Neural progenitor cell (in vitro differentiated cells): ENCODE measurements around the gene CRYBG3. TPM values are rescaled to one million over a fixed set of nuclear protein-coding genes. Genes with fewer than 3 reads are reported as not detected.

Experiments
- DNase-seq: peaks from one replicate; pipeline ENCODE4 v3.0.0-alpha.2; 2016; ENCODE audit warnings: low spot score
- H2AFZ ChIP-seq: fragments of 200-600 bp; sonication (generic); replicated peaks from 2 replicates; pipeline ENCODE4 v1.6.1; 2016; ENCODE audit warnings: antibody characterized with exemption
- H3F3A ChIP-seq: fragments of 200-600 bp; sonication (generic); 2 replicates; pipeline ENCODE4 v1.6.1; 2016; ENCODE audit warnings: antibody characterized with exemption, low read depth
- H3K27ac ChIP-seq: fragments of 200-600 bp; sonication (generic); 2 replicates; pipeline ENCODE4 v1.5.1; 2016; ENCODE audit warnings: mild to moderate bottlenecking
- H3K27me3 ChIP-seq: fragments of 200-600 bp; sonication (generic); 2 replicates; pipeline ENCODE4 v1.6.1; 2016; ENCODE audit warnings: mild to moderate bottlenecking, moderate library complexity
- H3K36me3 ChIP-seq: fragments of 200-600 bp; sonication (generic); 2 replicates; pipeline ENCODE4 v1.5.1; 2016
- H3K4me1 ChIP-seq: fragments of 200-600 bp; sonication (generic); 2 replicates; pipeline ENCODE4 v1.6.1; 2016; ENCODE audit warnings: mixed run types
- H3K4me2 ChIP-seq: fragments of 200-600 bp; sonication (generic); 2 replicates; pipeline ENCODE4 v1.6.1; 2016
- H3K4me3 ChIP-seq: fragments of 200-600 bp; sonication (generic); 2 replicates; pipeline ENCODE4 v1.5.1; 2016
- H3K79me2 ChIP-seq: fragments of 200-600 bp; sonication (generic); 2 replicates; pipeline ENCODE4 v1.6.1; 2016; ENCODE audit warnings: low read depth
- H3K9ac ChIP-seq: fragments of 200-600 bp; sonication (generic); 2 replicates; pipeline ENCODE4 v1.6.1; 2016
- H3K9me3 ChIP-seq: fragments of 200-600 bp; sonication (generic); 2 replicates; pipeline ENCODE4 v1.5.1; 2016; ENCODE audit warnings: low read depth
- H4K20me1 ChIP-seq: fragments of 200-600 bp; sonication (generic); 2 replicates; pipeline ENCODE4 v1.6.1; 2016; ENCODE audit warnings: low read depth
- H3K27ac Mint-ChIP-seq: 3 replicates; pipeline ENCODE4 v1.8.0; 2021; ENCODE audit warnings: mixed read lengths
- H3K27me3 Mint-ChIP-seq: 2 replicates; pipeline ENCODE4 v1.8.0; 2022; ENCODE audit warnings: low read depth, mild to moderate bottlenecking, inconsistent platforms, moderate library complexity, mixed read lengths; ENCODE audit not compliant: insufficient read depth
- H3K36me3 Mint-ChIP-seq: 3 replicates; pipeline ENCODE4 v1.8.0; 2021; ENCODE audit warnings: mixed read lengths
- H3K4me1 Mint-ChIP-seq: 3 replicates; pipeline ENCODE4 v1.8.0; 2021; ENCODE audit warnings: mixed read lengths
- H3K4me3 Mint-ChIP-seq: 3 replicates; pipeline ENCODE4 v1.8.0; 2021; ENCODE audit warnings: mild to moderate bottlenecking, moderate library complexity, mixed read lengths
- H3K9me3 Mint-ChIP-seq: 3 replicates; pipeline ENCODE4 v1.8.0; 2020; ENCODE audit warnings: mixed read lengths
- EZH2 ChIP-seq: fragments of 200-600 bp; sonication (generic); IDR thresholded peaks from 2 replicates; pipeline ENCODE4 v1.6.1; 2017; ENCODE audit warnings: antibody characterized with exemption, mild to moderate bottlenecking, moderate library complexity
- EZH2phosphoT487 ChIP-seq: fragments of 200-600 bp; sonication (generic); IDR thresholded peaks from 2 replicates; pipeline ENCODE4 v1.6.1; 2017; ENCODE audit warnings: antibody characterized with exemption
- total RNA-seq: library from RNA; depleted of rRNA; stranded (reverse); fragments of >200 nt; gene quantifications from 2 replicates; pipeline ENCODE4 v1.2.3, GENCODE V29; 2015; ENCODE audit warnings: low replicate concordance
- TF ChIP-seq, protein P1 (sequence below): fragments of 200-600 bp; sonication (generic); IDR thresholded peaks from 2 replicates; pipeline ENCODE4 v1.5.1; 2017; ENCODE audit warnings: antibody characterized with exemption, mild to moderate bottlenecking

CRYBG3 gene
- total RNA-seq, 1 donor from 2014 or later, result 12.3 TPM

- Mint-ChIP-seq H3K27me3 (peaks cover 8% of the 10 kb centered on the region), H3K36me3 (peaks cover 5% of the 10 kb centered on the region), H3K4me3 (peak overlapping the region; percentile 91), H3K27ac (no peak overlapping the region), H3K9me3 (no peaks in the 10 kb centered on the region), H3K4me1 (peaks cover 7% of the 10 kb centered on the region)
- Histone ChIP-seq H3K4me1 (no peaks in the 10 kb centered on the region), H3K9me3 (no peaks in the 10 kb centered on the region), H3K9ac (no peak overlapping the region), H3K27me3 (peaks cover 21% of the 10 kb centered on the region), H4K20me1 (no peaks in the 10 kb centered on the region), H3K4me2 (peak overlapping the region; percentile 88), H2AFZ (peak overlapping the region; percentile 78), H3F3A (no peaks in the 10 kb centered on the region), H3K27ac (no peak overlapping the region), H3K79me2 (no peaks in the 10 kb centered on the region), H3K36me3 (no peaks in the 10 kb centered on the region), H3K4me3 (peak overlapping the region; percentile 76)
- no peak for DNase-seq
- no peak for TF ChIP-seq EZH2
- TF ChIP-seq, protein P1, sequence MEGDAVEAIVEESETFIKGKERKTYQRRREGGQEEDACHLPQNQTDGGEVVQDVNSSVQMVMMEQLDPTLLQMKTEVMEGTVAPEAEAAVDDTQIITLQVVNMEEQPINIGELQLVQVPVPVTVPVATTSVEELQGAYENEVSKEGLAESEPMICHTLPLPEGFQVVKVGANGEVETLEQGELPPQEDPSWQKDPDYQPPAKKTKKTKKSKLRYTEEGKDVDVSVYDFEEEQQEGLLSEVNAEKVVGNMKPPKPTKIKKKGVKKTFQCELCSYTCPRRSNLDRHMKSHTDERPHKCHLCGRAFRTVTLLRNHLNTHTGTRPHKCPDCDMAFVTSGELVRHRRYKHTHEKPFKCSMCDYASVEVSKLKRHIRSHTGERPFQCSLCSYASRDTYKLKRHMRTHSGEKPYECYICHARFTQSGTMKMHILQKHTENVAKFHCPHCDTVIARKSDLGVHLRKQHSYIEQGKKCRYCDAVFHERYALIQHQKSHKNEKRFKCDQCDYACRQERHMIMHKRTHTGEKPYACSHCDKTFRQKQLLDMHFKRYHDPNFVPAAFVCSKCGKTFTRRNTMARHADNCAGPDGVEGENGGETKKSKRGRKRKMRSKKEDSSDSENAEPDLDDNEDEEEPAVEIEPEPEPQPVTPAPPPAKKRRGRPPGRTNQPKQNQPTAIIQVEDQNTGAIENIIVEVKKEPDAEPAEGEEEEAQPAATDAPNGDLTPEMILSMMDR, result no peak
- TF ChIP-seq EZH2phosphoT487, result no peak
Observed at GRCh38 chr3:97970956-97971620, 149.3 kb downstream of the CRYBG3 start.

- H3K4me1 ChIP-seq, result no peaks in the 10 kb centered on the region
- peak within 1 kb of the TSS; percentile 78 for H2AFZ ChIP-seq
- H3K4me1 Mint-ChIP-seq, result peaks cover 7% of the 10 kb centered on the region
- peaks cover 8% of the 10 kb centered on the region for H3K27me3 Mint-ChIP-seq
- H3K9me3 Mint-ChIP-seq, result no peaks in the 10 kb centered on the region
- H3K36me3 Mint-ChIP-seq, result peaks cover 3% of the 10 kb centered on the region
- H3K4me3 ChIP-seq, result peak within 1 kb of the TSS; percentile 76
- no peaks in the 10 kb centered on the region for H3F3A ChIP-seq
- peak; percentile 77 for DNase-seq
- H3K9ac ChIP-seq, result no peak within 1 kb of the TSS
- H3K27ac ChIP-seq, result no peak within 1 kb of the TSS
- H3K36me3 ChIP-seq, result no peaks in the 10 kb centered on the region
- TF ChIP-seq EZH2phosphoT487 (no peak), EZH2 (no peak)
- TF ChIP-seq, protein P1, result no peak
- H3K4me2 ChIP-seq, result peak within 1 kb of the TSS; percentile 88
- H3K4me3 Mint-ChIP-seq, result peak within 1 kb of the TSS; percentile 91
- H4K20me1 ChIP-seq, result no peaks in the 10 kb centered on the region
- H3K27ac Mint-ChIP-seq, result peak within 1 kb of the TSS; percentile 50
- no peaks in the 10 kb centered on the region for H3K79me2 ChIP-seq
- no peaks in the 10 kb centered on the region for H3K9me3 ChIP-seq
- H3K27me3 ChIP-seq, result peaks cover 21% of the 10 kb centered on the region
Observed at GRCh38 chr3:97971679-97972567, 150.1 kb downstream of the CRYBG3 start, which contains the start of gene RIOX2. RIOX2 (minus strand) TSS chr3:97972431; CDS start chr3:97967593, 4,838 bp downstream.

DNA sequence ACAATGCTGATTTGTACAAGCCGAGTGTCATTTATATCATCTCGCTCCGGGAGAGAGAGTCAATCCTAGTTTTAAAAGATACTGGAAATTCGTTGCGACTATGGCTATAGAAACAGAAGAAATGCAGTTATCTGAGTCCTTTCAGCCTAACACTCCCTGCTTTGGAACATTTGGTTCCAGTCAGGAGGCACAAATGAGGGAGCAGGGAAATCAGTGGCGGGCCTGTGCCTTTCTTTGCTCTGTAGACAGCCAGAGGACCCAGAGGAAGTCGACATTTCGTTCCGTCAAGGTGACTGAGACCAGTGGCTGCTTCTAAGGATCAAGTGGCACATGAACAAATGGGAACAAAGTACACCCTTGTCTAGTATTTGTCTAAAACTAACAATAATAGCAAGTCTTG is 151.2 kb downstream of the CRYBG3 start:
- H3K79me2 ChIP-seq, result no peaks in the 10 kb centered on the region
- H4K20me1 ChIP-seq, result no peaks in the 10 kb centered on the region
- H3K9ac ChIP-seq, result no peak overlapping the region
- no peak overlapping the region for H3K27ac ChIP-seq
- no peaks in the 10 kb centered on the region for H3K36me3 ChIP-seq
- H3K4me1 Mint-ChIP-seq, result peaks cover 7% of the 10 kb centered on the region
- TF ChIP-seq EZH2, result no peak
- no peak for TF ChIP-seq EZH2phosphoT487
- TF ChIP-seq, protein P1, result no peak
- H3K9me3 Mint-ChIP-seq, result no peaks in the 10 kb centered on the region
- no peak overlapping the region for H3K27ac Mint-ChIP-seq
- H3K36me3 Mint-ChIP-seq, result no peaks in the 10 kb centered on the region
- no peaks in the 10 kb centered on the region for H3K9me3 ChIP-seq
- peaks cover 21% of the 10 kb centered on the region for H3K27me3 ChIP-seq
- H3K4me1 ChIP-seq, result no peaks in the 10 kb centered on the region
- no peak for DNase-seq
- no peaks in the 10 kb centered on the region for H3F3A ChIP-seq
- no peak overlapping the region for H3K4me3 ChIP-seq
- peak overlapping the region; percentile 78 for H2AFZ ChIP-seq
- H3K4me3 Mint-ChIP-seq, result peak overlapping the region; percentile 72
- H3K27me3 Mint-ChIP-seq, result peaks cover 8% of the 10 kb centered on the region
- no peak overlapping the region for H3K4me2 ChIP-seq
